Kidney capillary endothelial cell (primary cell): ENCODE measurements around the gene DLG1.
"Not testable (repeated sequence)": the region's sequence is repeated elsewhere in the genome, so short reads cannot be mapped to it uniquely, and the experiment has no call there.

ENCODE experiments used
- DNase-seq: peaks from one replicate; pipeline ENCODE4 v3.0.0-alpha.2; 2018; ENCODE audit warnings: low spot score

Gene DLG1

GRCh38 chr3:197209366-197210260, 88.8 kb downstream of the DLG1 start:
- DNase-seq, result no peak

GRCh38 chr3:197206913-197207312, 91.5 kb downstream of the DLG1 start:
- DNase-seq, result no peak

- DNase-seq, result no peak
These were observed 92.7 kb downstream of the DLG1 start for GRCh38 chr3:197205675-197206074.

GRCh38 chr3:197205265-197205664, 93.1 kb downstream of the DLG1 start:
- DNase-seq, result no peak

- no peak for DNase-seq
These were observed 93.7 kb downstream of the DLG1 start for GRCh38 chr3:197204736-197205135.

- DNase-seq, result no peak
These were observed 94.7 kb downstream of the DLG1 start for GRCh38 chr3:197203714-197204146.

- no peak for DNase-seq
These were observed 95.7 kb downstream of the DLG1 start for GRCh38 chr3:197202694-197203093.

- no peak for DNase-seq
These were observed 96.5 kb downstream of the DLG1 start for GRCh38 chr3:197201791-197202452.

GRCh38 chr3:197200856-197201255, 97.6 kb downstream of the DLG1 start:
- not testable (repeated sequence) for DNase-seq

- no peak for DNase-seq
These were observed 101.1 kb downstream of the DLG1 start for GRCh38 chr3:197197334-197197733.

GRCh38 chr3:197196192-197196591, 102.2 kb downstream of the DLG1 start:
- DNase-seq, result no peak

- no peak for DNase-seq
These were observed 103.1 kb downstream of the DLG1 start for GRCh38 chr3:197195326-197195725.

- not testable (repeated sequence) for DNase-seq
These were observed 104.7 kb downstream of the DLG1 start for GRCh38 chr3:197193759-197194158.

- DNase-seq, result no peak
These were observed 106.5 kb downstream of the DLG1 start for GRCh38 chr3:197191897-197192296.

- DNase-seq, result no peak
These were observed 108.8 kb downstream of the DLG1 start for GRCh38 chr3:197189623-197190022.

- DNase-seq, result no peak
These were observed 109.4 kb downstream of the DLG1 start for GRCh38 chr3:197188963-197189362.

- DNase-seq, result peak; percentile 59
These were observed 111.4 kb downstream of the DLG1 start for GRCh38 chr3:197186887-197187588.

- no peak for DNase-seq
These were observed 114.8 kb downstream of the DLG1 start for GRCh38 chr3:197183582-197183981.

- no peak for DNase-seq
These were observed 116.7 kb downstream of the DLG1 start for GRCh38 chr3:197181741-197182140.

- DNase-seq, result no peak
These were observed 119.4 kb downstream of the DLG1 start for GRCh38 chr3:197178998-197179397.

GRCh38 chr3:197175503-197175902, 122.9 kb downstream of the DLG1 start:
- DNase-seq, result no peak

- no peak for DNase-seq
These were observed 123.5 kb downstream of the DLG1 start for GRCh38 chr3:197174927-197175326.

GRCh38 chr3:197173620-197174019, 124.8 kb downstream of the DLG1 start:
- no peak for DNase-seq
